HG02938 (cell line): Measurements from ENCODE around the gene PDE8A.

Experiments
- ATAC-seq: cut with Tn5 transposase; IDR thresholded peaks from one replicate; pipeline ENCODE4 v1.9.1; 2021; ENCODE audit warnings: mild to moderate bottlenecking, moderate library complexity; ENCODE audit not compliant: unreplicated experiment

PDE8A gene, protein sequence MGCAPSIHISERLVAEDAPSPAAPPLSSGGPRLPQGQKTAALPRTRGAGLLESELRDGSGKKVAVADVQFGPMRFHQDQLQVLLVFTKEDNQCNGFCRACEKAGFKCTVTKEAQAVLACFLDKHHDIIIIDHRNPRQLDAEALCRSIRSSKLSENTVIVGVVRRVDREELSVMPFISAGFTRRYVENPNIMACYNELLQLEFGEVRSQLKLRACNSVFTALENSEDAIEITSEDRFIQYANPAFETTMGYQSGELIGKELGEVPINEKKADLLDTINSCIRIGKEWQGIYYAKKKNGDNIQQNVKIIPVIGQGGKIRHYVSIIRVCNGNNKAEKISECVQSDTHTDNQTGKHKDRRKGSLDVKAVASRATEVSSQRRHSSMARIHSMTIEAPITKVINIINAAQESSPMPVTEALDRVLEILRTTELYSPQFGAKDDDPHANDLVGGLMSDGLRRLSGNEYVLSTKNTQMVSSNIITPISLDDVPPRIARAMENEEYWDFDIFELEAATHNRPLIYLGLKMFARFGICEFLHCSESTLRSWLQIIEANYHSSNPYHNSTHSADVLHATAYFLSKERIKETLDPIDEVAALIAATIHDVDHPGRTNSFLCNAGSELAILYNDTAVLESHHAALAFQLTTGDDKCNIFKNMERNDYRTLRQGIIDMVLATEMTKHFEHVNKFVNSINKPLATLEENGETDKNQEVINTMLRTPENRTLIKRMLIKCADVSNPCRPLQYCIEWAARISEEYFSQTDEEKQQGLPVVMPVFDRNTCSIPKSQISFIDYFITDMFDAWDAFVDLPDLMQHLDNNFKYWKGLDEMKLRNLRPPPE

GRCh38 chr15:84981711-84982300, at the start of gene PDE8A:
Gene PDE8A (plus strand): TSS chr15:84981856. CDS start chr15:84982163, 307 bp downstream.
- ATAC-seq: peak; percentile 19

- no peak for ATAC-seq
Observed at GRCh38 chr15:84934942-84935729, 46.5 kb upstream of the PDE8A start.

DNA sequence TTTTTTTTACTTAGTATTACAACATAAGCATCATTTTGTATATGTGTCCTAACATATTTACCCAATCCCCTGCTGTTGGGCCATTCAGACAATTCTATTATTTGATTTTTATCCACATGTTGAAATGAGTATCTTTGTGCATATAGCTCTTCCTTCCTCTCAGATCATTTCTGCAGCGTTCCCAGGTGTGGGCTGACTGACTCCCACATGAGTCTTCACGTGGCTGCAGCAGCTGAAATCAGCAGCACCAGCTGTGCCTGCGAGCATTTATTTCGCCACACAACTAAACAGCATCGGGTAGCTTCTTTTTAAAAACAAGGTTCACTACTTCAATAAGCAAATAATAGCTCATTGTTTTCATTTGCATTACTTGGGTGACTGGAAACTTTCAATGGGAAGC, 44.5 kb upstream of the PDE8A start:
- no peak for ATAC-seq

- ATAC-seq: no peak
Observed at GRCh38 chr15:84938726-84939125, 42.9 kb upstream of the PDE8A start.

GRCh38 chr15:84940399-84940798, 41.3 kb upstream of the PDE8A start:
- ATAC-seq: no peak

DNA sequence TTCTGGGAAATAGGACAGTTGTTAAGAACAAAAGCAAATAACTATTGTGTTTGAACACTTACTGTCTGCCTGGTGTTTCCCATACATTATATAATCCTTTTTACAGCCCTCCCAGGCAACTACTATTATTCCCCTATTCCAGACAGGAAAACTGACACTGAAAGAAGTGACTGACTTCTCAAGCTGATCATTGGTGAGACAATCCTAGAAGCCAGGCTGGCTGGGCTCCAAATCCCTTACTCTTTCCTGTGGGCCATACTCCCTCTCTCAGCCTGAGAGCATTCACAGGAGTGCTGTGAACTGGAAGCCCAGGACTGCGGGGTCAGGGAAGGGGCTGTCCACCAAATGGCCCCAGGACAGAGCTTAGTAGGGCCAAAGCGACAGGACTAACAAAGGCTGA, 39.2 kb upstream of the PDE8A start:
- ATAC-seq: no peak

DNA sequence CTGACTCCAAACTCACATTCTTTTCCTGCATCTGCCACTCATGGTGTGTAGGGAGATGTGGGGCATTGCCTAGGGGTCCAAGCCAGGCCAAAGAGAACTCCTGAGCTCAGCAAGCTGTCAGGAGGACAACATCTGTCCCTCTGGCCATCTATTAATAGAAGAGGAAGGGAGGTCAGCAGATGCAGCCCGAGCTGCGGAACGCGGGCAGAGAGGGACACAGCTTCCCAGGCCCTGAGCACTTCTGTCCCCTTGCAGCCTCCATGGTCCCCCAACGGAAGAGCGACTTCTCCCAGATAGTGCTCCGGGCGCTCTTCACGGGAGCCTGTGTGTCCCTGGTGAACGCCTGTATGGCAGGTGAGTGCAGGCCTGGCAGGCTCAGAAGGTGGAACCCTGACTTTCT, 37.3 kb upstream of the PDE8A start:
- no peak for ATAC-seq

DNA sequence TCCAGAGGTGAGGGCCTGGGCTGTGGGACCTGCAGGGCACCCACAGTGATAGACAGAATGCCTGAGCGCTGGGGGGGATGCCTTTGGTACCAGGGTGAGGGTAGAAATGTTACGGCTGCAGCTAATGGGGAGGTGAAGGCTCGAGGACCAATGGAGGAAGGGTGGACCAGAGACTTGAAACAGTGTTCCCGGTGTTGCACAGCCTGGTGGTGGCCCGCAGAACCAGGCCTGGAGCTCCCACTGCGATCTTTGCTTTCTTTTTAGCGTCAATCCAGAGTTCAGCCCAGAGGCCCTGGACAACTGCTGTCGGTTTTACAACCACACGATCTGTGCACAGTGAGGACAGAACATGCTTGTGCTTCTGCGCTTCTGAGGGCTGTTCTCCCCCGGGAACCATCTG, 36.8 kb upstream of the PDE8A start:
- no peak for ATAC-seq

DNA sequence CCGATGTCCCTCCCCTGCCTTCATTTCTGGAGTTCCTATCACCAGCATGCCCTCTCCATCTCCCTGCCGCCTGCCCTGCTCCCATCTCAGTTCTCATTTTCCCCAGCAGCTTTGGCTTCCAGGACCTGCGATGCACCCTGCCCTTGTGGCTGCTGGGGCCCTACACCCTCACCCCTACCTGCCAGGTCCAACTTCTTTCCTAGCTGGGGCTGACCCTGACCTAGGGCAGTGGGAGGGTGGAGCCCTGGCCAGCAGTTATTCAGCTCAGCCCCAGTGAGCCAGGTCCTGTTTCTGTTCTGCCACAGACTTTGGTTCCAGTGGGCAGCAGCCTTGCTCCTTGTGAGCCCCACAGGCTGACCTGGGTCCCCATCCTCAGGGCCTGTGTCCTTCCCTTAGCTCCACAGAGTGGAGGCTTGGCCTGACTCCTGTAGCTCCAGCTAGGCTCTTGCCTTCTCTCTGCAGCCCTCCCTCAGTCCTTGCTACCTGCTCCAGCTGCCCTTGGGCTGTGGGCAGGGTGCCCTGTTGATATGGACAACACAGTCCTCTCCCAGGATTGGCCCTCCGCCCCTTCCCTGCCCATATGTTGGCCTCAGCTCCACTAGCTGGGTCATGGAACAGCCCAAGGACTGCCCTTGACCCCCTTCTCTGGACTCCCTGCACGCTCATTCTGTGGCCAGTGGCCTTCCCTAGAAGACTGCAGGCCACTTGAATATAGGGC, 34.7 kb upstream of the PDE8A start:
- no peak for ATAC-seq

DNA sequence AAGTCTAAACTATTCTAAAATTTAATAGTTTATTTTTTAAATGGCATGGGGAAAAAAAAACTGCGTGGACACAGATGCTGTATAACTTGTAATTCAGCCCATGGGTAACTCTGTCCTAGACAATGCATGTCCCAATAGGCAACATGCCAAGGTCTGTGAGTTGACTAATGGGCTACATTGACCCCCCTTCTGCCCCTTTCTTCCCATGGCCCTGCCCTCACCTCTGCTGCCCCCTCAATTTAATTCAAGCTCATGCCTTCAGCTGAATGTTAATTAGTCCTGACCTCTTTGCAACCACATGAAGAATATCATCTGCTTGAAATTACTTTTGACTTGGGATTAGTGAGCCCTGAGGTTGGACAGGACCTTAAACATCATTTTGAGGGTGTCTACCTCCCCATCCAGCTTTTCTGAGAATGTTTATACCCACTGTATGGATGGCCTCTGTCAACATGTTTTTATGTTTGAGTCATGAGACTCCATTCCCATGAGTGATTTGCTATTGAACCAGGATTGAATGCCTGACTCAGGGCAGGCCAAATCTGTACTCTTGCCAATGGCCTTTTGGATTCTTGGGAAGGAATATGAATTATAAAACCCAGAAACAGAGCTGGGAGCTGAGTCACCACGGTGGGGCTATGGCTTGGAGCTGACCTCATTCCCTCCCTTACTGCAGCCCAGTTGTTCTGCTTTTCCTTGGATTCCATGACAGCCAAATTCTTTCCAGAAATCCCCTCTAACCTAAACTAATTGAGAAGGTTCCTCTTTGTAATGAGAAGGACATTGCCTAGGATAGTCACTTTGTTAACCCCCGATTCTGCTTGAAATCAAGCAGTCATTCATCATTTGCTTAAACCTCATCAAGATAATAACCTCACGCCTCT, 33.5 kb upstream of the PDE8A start:
- no peak for ATAC-seq

DNA sequence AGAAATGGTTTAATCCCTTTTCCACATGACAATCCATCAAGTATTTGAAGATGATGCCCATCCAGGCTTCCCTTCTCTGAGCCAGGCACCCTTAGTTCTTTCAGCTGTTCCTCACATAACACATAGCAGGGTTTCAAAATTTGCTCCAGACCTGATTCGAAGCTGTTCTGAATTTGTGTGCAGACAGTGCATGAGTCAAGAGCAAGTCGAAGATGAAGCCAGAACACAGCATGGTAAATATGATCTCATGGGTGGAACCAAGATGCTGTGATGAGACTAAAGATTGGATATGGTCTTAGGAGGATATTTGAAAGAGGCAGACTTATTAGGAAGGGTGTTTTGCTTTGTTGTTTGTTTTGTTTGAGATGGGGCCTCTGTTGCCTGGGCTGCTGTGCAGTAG, 32.6 kb upstream of the PDE8A start:
- ATAC-seq: no peak

GRCh38 chr15:84949845-84950569, 31.6 kb upstream of the PDE8A start:
- ATAC-seq: no peak

GRCh38 chr15:84950570-84951111, 31.0 kb upstream of the PDE8A start:
- no peak for ATAC-seq

DNA sequence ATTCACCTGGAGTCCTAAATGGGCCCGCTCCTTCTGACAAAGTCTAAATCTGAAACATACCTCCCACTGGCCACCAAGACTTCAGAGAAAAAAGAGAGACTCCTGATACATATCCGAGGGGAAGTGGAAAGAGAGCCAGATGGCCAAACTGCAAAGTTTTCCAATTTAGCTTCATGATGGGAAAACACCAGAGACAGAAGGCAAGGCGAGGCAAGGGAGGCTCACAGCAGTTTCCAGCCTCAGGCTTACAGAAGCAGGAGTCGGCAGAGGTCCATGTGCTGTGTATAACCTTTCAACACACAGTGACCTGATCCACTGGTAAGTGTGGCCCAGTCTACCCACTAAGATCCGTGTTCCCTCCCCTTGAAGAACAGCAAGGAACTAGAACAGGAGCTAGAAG, 29.9 kb upstream of the PDE8A start:
- ATAC-seq: no peak

DNA sequence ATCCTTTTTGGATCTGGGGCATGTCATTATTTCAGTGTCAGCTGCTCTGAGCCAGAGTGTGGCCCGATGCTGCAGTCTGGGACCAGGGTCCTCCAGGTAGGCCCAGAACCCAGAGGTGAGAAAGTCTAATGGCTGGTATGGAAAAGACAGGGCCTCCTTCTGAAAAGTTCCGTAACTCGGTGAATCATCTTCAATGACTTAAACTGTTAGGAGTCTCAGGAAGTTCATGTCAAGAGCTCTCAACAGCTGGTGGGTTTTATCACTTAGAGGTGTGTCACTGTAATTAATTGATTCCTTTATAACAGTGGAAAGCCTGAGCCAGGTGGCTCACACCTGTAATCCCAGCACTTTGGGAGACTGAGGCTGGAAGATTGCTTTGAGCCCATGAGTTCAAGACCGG, 28.5 kb upstream of the PDE8A start:
- ATAC-seq: no peak

GRCh38 chr15:84953726-84954125, 27.9 kb upstream of the PDE8A start:
- ATAC-seq: no peak

GRCh38 chr15:84955089-84955848, 26.4 kb upstream of the PDE8A start:
- ATAC-seq: no peak

DNA sequence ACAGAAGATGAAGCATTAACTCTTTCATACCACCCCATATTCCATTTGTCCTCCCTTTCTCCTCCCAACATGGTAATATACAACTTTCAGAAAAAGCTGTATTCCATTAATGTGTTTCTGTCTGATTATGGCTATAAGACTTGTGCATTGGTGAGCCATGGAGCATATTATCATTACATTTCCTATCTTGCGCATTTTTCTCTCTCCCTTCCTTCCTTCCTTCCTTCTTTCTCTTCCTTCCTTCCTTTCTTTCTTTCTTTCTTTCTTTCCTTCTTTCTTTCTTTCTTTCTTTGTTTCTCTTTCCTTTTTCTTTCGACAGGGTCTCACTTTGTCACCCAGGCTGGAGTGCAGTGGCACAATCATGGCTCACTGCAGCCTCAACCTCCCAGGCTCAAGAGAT, 25.5 kb upstream of the PDE8A start:
- no peak for ATAC-seq
